ENCODE data around the gene ESAM.

The ESAM gene

DNA sequence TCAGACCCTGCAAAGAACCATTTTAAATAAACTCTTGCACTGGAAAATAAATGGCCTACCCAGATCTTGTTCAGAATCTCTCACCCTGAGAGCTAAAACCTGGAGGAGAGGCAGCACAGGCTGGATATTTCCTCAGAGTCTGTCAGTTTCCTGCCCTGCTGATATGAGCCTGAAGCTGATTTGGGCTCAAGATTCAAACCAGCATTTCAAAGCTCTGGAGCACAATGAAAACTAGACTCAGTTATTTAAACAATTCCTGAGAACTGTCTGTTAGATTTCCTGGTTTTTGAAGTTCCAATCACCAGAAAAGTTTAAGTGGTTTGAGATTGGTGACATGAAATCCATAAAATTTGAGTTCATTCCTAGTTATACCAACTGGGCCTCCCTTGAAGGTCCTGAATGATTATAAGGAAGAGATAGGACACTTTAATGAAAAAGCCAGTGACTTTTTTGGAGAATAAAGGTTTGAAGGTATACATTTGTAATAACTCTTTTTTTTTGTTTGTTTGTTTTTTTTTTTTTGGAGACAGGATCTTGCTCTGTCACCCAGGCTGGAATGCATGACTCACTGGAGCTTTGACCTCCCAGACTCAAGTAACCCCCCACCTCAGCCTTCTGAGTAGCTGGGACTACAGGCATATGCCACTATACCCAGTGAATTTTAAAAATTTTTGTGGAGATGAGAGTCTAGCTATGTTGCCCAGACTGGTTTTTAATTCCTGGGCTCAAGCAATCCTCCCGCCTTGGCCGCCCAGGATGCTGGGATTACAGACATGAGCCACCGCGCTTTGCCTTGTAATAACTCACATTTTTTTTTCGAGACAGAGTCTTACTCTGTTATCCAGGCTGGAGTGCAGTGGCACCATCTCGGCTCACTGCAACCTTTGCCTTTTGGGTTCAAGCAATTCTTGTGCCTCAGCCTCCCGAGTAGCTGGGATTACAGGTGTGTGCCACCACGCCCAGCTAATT, 8.0 kb upstream of the ESAM start:
- no peak for DNase-seq

- DNase-seq: no peak
Observed at GRCh38 chr11:124768914-124769313, 6.8 kb upstream of the ESAM start.

GRCh38 chr11:124766156-124766555, 4.1 kb upstream of the ESAM start:
- DNase-seq: no peak

DNA sequence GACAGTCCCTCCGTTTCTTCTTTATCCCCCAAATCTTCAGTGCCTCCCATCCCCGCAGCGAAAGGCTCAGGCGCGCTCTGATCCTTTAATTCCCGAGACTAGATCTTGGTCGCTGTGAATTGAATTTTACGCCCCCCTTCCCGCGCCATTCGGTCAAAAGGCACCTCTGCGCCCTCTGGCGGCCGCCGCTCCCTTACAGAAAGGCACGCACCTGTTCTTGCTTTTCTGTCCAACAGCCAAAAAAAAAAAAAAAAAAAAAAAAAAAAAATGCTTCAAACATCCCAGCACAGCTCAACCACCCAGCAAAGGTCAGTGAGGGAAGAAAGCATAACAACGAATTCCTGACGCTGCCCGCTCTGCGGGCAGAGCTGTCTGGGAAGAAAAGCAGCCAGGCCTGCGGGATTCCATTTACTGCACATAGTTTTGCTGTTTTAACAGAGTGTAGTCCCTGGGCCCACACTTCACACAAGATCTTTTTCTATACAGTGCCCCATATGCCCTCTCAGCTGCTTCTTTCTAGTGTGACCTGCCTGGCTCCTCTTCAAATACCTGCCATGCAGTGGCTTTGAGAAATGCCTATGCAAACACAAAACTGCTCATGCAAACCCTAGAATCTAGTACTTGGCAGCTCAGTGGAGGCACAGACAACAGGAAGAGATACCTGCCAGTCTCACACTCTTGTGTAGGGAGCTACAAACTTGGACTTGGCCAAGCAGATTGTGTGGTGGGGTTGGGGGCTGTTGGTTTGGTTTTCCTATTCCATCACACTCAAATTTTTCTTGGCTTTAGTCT, 1.3 kb upstream of the ESAM start:
- peak; percentile 38 for DNase-seq

DNA sequence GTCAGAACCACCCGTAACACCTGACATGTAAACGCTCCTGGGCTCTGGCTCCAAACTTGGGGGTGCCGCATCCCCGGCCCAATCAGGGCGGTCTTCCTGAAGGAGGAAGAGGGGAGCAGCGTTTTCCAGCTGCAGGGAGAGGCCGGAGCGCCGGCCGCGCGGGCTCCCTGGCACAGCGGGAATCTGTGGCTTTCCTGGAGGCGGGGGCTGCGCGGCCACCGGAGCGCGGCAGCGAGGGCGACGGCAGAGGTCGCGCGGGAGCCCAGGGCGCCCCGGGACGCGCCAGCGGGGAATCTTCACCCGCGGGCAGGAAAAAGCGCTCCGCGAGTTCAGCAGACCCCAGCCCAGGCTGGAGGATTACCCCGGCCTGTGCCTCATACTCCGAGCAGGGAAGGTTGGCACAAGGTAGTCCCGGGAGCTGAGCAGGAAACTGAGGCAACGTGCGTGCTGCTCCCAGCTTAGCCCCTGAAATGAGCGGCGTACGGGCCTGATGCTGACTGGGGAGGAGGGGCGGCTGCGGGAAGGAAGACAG, 600 bp upstream of the ESAM start:
- no peak for DNase-seq

- no peak for DNase-seq
Observed at GRCh38 chr11:124761301-124762104, 587 bp downstream of the ESAM start.

DNA sequence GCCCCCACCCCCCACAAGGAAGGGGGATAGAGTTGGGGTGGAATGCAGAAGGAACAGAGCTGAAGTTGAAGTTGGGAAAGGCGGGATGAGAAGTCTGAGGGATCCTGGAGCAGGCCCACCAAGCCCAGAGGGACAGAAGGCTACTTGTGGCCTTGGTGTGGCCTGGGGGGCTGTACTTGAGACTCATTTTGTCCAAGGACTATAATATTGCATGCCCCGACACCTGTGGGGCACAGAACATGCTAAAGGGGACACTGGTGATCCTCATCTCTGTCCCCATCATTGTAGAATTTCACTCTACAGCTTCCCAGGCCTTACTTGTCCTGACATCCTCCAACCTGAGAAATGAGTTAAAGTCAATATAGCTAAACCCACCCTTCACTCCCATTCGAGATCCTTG, 1.3 kb downstream of the ESAM start:
- DNase-seq: no peak

DNA sequence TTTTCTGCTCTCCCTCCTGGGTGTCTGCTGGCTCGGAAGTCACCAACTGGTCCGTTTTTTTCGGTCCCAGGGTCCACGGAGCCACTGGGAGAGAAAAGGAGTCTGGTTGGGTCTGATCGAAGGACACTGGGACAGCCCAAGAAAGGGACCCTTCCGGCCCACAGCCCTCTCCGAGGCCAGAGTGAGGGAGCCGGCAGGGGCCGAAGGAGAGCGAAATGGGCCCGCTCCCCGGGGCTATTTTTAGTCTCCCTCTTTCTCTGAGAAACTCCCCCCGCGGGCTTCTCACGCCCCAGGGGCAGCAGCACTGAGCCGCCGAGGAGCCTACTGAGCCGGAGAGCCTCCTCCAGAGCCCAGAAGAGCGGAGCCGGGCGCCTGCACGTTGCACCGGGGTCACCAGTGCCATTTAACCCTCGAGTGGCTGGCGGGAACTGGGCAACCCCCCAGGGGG, 1.9 kb downstream of the ESAM start:
- no peak for DNase-seq

DNA sequence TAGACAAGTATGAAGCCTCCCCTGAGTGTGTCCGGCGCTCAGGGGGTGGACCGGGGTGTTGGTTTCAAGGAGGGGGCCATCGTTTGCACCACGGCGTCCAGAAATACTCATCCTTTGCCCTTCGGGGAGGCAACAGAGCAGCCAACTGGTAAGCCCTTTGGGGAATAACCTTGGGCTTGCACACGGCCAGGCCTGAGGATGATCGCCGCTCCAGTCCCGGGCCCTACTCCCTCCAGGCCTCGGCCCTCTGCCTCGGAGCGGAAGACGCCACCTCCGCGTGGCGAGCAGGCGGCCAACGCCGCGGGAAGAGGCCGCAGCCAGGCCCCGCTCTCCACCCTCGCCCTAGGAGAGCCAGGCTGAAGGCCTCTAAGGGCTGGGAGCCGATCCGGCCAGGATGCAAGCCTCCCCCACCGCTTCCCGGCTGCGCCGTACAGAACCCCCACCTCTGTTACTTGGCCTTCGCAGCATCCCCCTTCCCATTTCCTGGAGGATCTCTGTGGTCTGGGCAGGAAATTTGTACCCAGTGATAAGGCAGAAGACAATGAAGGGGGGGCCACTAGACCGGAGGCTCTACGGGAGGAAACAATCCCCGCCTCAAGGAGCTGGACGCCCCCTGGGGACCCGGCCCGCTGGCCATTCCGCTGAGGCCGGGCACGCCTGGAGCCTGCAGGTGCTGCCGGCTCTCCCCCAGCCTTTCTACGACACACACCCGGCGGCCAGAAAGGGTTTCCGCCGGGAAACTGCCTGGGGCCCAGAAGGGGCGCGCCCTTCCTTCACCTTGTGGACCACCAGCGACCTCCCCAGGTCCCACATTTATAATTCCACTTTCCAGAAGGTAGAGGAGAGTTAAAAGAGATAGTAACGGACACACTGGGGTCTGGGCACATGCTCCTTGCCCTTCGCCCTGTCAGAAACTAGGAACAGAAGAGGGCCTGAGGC, 2.6 kb downstream of the ESAM start:
- no peak for DNase-seq

DNA sequence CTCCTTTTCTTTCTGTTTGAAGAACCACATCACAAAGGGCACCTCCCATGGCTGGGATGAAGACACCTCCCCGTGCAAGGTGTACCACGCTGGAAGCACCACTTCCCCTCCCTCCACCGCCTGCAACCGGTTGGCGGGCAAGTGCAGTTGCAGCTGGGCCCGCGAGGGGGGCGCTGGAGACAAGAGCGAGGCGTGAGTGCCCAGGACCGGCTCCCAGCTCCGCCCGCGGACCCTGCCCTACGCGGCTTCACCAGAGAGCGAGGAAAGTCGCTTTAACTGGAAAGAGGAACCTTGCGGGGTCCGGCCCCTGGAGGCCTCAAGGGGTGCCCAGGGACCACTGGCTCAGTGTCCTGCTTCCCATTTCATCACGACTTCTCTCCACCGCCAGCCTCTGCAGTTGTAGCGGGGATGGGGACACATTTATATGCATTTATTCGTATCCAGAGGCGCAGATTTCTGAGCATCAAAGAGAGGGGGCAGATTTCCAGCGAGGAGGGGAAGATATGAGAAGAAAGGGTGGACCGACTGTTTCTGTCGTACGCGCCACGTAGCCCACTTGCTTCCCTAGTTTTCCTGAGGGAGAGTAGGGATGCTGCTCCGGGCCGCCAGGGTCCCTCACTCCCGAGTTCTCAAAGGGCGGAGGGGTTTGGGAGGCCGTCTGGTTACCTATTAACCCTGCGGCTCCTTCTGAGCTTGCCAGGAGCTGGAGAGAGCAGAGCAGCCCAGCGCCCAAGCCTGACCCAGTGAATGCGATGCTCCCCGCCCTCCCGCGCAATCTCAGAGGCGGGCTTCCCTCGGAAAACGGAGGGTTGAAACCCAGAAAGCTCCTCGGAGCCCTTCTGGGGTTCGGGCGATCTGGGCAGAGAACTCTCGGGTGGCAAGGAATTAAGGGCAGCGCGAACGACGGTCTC, 3.5 kb downstream of the ESAM start:
- DNase-seq: no peak

- no peak for DNase-seq
Observed at GRCh38 chr11:124757320-124757719, 4.8 kb downstream of the ESAM start.

DNA sequence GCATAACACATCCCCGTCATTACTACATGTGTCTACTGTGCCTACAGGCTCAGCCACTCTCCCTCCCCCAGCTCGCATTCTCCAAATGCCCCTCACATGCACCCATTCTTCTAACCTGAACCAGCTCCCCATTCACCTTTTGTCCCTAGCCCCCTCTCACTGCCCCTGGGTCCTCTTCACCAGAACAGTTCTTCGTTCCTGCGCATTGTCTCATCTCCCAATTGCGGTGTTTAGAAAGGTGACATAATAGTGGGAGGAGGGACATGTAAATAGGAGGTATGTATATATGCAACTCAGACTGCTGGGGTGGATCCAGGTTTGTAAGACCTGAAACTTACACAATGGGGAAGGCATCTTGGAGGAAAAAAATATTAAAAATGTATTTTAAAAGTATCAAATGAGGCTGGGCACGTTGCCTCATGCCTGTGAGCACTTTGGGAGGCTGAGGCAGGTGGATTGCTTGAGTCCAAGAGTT, 5.3 kb downstream of the ESAM start:
- no peak for DNase-seq

DNA sequence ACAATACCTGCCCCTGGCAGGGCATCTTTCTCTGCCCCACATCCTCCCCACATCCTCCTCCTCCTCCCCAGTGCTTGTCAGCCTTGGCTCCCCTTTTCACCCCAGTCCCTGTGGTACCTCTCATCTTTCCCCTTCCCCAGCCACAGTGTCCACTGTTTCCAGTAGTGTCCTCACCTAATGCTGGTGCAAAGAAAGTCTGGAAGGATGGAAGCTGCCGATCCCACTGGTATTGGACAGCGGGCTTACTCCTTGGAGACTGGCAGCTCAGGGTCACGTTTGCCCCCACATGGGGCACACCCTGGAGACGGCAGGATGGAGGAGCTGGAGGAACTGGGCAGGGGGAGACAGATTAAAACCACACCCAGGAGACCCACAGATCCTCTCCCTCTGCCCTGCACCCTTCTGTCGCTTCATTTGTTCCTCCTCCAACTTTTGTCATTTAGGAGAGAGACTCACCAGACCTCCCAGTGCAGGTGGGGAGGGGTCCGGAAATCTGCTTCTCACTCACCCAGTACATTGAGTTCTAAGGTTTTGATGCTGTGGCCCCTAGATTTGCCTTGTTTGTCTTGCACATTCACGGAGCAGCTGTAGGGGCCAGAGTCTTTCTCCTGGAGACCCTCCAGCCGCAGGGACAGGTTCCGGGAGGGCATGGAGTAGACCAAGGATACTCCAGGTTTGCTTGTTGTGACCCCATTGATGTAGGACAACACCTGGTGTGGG, 5.9 kb downstream of the ESAM start:
- DNase-seq: no peak

DNA sequence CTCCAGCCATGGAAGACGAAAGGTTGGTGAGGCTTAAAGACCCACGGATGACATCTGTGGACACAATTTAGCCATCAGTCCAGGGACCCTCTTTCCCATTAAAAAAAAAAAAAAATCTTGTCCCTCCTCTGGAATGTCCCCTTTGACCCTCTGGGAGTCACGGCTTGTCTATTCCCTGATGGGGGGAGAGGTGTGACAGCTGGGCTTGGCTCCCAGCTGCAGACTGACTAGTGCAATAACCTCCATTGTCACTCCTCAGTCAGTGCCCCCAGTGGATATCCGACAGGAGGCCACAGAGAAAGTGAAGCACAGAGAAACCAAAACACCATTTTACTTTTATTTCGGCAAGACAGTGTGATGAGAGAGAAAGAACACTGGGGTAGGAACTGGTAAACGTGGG, 7.4 kb downstream of the ESAM start:
- no peak for DNase-seq

GRCh38 chr11:124754309-124754708, 7.8 kb downstream of the ESAM start:
- no peak for DNase-seq

GRCh38 chr11:124753624-124754023, 8.5 kb downstream of the ESAM start:
- no peak for DNase-seq

DNA sequence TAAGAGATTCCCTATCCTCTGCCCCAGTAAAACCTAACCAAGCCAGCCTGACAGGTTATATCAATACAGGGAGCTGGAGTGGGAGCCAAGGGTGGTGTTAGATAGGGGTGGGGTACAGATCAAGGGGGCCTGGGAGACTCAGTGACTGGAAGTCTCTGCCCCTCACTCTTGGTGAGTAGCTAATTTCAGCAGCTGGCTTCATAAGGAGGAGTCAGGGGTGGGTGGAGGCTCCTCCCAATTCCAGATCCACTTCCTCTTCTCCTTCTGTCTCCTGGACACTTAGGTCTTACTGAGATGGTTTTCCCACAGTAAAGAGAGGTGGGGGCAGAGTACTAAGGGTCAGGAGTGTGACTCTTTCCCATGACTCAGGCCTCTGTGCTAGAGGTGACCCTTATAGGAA, 8.9 kb downstream of the ESAM start:
- DNase-seq: no peak

DNA sequence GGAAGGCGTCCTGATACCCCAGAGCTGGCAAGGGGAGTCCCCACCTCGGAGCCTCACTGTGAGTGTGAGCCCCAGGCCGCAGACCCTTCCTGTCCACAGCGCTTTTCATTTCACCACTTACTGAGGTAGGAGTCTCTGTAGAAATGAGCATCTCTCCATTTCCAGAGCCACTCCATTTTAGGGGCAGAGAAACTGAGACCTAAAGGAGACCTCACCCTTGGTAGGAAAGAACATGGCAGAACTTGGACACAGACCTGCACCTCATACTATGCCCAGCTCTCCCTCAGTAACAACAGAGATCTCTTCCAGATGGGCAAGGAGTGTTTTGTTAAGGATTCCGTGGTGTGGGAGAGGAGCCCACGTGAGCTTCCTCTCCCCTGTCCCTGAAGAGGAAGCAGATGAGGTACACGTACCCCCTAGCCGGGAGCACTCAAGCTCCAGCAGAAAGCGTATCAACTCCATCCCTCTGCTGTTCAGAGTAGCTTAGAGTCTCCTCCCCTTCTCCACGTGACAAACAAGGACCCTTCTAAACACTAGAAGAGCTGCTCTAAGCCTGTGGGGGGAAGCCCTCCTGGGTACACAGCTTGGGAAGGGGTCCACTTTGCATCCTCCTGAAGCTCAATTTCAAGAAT, 9.5 kb downstream of the ESAM start:
- no peak for DNase-seq
